Measurements from ENCODE around the gene RPS6KA2.
"Not testable (repeated sequence)": the region's sequence is repeated elsewhere in the genome, so short reads cannot be mapped to it uniquely, and the experiment has no call there.

The RPS6KA2 gene

GRCh38 chr6:166635013-166635970 lies 8.2 kb upstream of the RPS6KA2 start:
- no peak for DNase-seq (ENCODE audit: low read depth)

DNA sequence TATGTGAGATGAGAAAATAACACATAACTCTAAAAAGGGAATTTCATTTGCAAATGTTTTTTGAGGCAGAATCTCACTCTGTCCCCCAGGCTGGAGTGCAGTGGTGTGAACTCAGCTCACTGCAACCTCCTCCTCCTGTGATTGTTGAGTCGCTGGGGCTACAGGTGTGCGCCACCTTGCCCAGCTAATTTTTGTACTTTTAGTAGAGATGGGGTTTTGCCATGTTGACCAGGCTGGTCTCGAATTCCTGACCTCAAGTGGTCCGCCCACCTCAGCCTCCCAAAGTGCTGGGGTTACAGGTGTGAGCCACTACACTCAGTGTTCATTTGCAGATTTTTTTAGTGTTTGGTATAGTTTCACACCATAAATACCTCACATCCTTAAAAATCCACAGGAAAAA lies 7.5 kb upstream of the RPS6KA2 start:
- not testable (repeated sequence) for DNase-seq (ENCODE audit: low read depth)

- DNase-seq (ENCODE audit: low read depth): no peak
Observed at GRCh38 chr6:166633732-166634535, 6.9 kb upstream of the RPS6KA2 start.

DNA sequence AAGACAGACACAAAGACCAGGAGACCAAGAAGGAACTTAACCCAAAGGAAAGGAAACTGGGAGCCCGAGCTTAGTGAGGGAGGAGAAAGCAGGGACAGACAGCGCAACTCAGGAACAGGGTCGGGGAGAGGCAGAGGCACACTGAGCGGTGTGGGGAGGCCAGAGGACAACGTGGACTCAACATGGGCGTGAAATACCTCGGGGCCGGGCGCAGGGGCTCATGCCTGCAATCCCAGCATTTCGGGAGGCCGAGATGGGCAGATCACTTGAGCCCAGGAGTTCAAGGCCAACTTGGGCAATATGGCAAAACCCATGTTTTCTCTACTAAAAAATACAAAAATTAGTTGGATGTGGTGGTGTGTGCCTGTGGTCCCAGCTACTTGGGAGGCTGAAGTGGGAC lies 5.7 kb upstream of the RPS6KA2 start:
- no peak for DNase-seq (ENCODE audit: low read depth)

GRCh38 chr6:166630462-166630861 lies 3.4 kb upstream of the RPS6KA2 start:
- no peak for DNase-seq (ENCODE audit: low read depth)

GRCh38 chr6:166629628-166630027 lies 2.6 kb upstream of the RPS6KA2 start:
- DNase-seq (ENCODE audit: low read depth): no peak

GRCh38 chr6:166627875-166628801 lies 1.1 kb upstream of the RPS6KA2 start:
- DNase-seq (ENCODE audit: low read depth): no peak

DNA sequence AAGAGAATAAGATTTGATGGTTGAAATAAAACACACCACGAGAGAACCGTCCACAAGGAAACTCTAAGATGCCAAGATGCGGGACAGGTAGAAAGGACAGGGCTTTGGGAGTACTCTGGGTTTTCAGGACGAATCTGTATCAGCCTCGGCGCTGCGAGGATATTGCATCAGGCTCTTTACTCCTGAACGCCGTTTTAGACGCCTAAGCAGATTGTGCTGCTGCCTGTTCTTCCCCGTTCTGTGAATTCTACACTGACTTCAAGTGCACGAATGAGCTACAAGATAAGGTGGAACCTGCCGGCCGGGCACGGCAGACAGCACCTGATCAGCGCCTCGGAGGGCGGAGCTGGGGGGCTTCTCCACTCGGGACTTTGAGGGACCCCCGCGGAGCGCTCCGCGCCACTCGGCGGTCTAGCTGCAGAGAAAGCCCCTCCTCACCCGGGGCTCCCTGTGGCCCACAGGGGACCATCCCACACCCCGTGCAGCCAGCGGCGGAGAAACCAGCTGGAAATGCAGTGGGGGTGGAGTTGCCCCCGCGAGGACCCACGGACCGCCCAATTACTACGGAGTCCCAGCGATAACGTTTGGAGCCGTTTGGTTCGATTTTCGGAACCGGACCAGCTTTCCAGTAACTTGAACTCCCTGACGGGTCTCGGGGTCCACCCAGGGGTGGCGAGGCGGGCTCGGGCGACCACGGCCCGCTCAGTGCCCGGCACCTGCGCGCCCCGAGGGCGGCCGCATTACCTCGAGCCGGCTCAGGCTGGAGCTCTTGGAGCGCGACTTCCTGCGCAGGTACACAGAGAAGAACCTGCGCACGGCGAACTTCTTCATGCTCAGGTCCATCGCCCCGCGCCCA lies 646 bp downstream of the RPS6KA2 start:
- DNase-seq (ENCODE audit: low read depth): no peak

DNA sequence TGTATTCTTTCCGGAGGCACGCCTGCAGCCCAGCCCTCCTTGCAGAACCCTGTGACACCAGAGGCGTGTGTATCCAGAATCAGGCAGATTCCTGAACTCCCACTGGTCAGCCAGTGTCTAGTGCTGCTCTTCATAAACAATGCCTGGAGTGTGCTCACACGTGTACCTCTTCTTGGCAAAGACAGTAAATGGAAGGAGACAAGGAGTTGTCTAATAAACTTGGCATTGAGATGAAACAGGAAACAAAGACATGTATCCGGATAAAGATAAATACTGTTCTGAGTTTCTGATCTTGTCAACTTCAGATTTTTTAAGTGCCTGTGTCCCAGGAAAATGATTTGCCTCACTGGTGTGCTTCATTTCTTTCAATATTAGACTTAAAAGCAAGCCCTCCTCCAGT lies 1.7 kb downstream of the RPS6KA2 start:
- no peak for DNase-seq (ENCODE audit: low read depth)

- DNase-seq (ENCODE audit: low read depth): no peak
Observed at GRCh38 chr6:166624275-166624674, 2.8 kb downstream of the RPS6KA2 start.

DNA sequence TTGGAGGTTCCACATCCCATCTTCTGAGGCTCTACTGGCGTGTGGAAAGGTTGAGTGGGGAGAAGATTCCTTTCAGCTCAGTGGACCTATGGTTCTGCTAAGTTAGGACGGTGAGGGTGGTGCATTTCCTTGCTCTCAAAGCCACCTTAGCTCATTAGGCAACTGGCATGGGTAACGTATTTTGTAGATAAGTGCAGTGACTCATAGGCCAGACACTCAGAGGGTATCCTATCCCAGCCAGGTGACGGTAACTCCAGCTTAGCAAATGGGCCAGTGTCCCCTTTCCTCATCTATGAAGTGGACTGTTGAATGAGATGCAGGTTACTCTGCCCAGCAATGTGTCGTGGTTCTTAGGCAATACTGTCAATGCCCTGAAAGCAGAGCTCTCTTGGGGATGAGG lies 3.7 kb downstream of the RPS6KA2 start:
- DNase-seq (ENCODE audit: low read depth): no peak

GRCh38 chr6:166621114-166621540 lies 5.9 kb downstream of the RPS6KA2 start:
- no peak for DNase-seq (ENCODE audit: low read depth)

GRCh38 chr6:166620478-166621113 lies 6.5 kb downstream of the RPS6KA2 start:
- DNase-seq (ENCODE audit: low read depth): no peak

GRCh38 chr6:166619912-166620311 lies 7.1 kb downstream of the RPS6KA2 start:
- DNase-seq (ENCODE audit: low read depth): no peak

DNA sequence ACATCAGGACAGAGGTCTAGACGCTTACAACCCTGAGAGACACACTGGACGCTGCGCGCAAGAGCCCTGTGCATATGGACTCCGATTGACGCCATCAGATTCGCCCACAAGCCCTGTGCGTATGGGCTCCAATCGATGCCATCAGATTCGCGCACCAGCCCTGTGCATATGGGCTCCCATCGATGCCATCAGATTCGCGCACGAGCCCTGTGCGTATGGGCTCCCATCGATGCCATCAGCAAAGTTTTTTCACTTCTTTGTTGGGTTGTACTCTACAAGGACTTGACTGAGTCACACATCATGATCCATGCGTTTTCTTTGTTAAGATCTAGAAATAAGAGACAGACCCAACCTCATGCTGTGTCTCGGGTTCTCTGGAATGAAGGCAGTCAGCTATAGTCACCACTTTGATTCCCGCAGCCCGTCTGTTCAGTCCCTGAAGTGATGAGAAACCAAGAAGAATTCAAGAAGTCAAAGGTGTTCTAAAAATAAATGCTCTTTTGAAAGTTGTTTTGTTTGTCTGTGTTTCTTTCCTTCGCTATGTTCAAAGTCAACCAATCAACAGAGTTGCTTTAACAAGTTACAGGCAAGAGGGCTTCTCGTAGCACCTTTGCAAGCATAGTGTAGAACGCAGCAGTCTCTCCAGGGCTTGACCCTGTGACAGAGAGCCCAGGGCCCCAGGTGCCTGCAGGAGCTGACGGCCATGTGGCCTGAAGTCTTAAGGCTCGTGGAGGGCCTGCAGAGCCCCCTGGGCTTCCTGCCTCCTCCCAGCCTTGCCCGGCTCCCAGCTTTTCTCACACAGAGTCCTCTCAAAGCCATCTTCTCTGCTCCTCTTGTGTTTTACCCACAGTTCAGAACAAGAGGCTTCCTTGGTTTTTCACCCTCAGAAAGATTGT lies 7.9 kb downstream of the RPS6KA2 start:
- DNase-seq (ENCODE audit: low read depth): no peak

- no peak for DNase-seq (ENCODE audit: low read depth)
Observed at GRCh38 chr6:166618251-166618650, 8.8 kb downstream of the RPS6KA2 start.

DNA sequence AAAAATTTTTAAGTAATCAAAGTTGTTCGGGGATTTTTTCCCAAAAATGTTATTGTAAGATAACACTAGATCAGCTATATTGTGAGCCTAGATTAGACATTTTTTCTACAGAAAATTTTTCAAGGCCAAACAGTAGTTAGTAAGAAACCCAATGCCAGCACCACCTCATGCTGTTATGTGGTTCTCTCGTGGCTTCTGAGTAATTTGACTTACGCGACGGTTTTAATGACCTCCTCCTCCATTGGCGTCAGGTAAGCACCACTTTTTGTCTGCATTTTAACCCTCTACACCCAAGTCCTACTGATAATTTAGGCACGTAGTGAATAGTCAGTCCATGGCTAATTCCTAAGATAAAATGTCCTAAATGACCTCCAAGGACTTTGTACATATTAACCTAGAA lies 9.7 kb downstream of the RPS6KA2 start:
- DNase-seq (ENCODE audit: low read depth): no peak

DNA sequence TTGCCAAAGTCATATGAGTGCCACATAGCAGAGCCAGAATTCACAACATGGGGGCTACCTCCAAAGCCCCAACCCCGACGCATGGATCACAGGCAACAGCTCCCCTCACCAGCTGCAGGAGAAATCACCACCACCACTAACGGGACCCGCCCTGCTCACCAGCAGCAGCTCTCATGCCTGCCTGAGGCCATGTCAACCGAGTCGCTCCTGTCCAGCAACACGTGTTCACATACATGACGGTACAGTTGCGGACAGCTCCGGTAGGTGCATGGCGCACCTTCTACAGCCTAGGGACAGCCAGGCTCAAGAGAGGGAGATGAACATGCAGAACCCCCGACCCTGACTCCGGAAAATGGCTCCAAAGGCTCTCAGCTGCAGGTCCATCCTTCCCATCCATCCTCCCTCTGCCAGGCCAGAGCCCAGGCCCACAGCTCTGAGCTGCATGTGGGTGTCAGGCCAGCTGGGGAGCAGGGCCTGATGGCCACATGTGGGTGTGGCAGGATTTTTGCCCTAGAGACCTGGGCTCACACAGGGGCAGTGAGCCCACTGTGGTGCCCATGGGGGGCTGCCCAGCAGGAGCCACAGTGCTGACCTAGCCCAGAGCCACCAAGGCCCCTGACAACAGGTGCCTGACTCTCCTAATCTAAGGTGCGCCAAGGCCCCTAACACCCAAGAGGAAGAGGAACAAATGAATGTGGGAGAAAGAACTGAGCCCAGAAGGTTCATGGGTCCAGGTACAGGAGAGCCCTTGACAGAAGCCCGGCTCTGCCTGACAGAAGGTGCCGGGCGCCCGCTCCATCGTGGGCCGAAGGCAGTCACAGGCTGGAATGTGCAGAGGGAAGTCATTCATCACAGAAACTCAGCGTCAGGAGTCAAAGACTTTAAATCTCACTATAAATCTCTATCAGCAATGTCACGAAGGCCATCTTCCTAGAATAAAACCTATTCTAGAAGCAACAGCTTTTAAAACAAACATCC lies 10.5 kb downstream of the RPS6KA2 start:
- no peak for DNase-seq (ENCODE audit: low read depth)

All from stimulated activated CD8-positive, alpha-beta memory T cell treated with anti-CD3 and anti-CD28 coated beads, Interleukin-15, amount 100 ng/mL, for 1 hour (primary cell).